ENCODE results near the gene FMN1.

- TF ChIP-seq CTCF (IDR thresholded peaks at IDR 0.05; ENCODE audit: control extremely low read depth in 1 of 3, insufficient read depth in 1 of 3, low read depth in 1 of 3, low read length in 3 of 3) (no peak), RAD21 (IDR thresholded peaks at IDR 0.05 in 1 of 2, conservative IDR thresholded peaks at IDR 0.05 in 1 of 2; ENCODE audit: low read depth in 2 of 2, low read length in 2 of 2) (no peak), JUN (IDR thresholded peaks at IDR 0.05; ENCODE audit: low read depth, low read length) (no peak), TAF1 (IDR thresholded peaks at IDR 0.05; ENCODE audit: low read depth, low read length) (no peak), TBP (IDR thresholded peaks at IDR 0.05; ENCODE audit: low read depth, low read length) (no peak), SRF (IDR thresholded peaks at IDR 0.05; ENCODE audit: low read depth, low read length) (no peak), CREB1 (IDR thresholded peaks at IDR 0.05) (no peak), EZH2 (IDR thresholded peaks at IDR 0.05; ENCODE audit: low read depth, low read length, severe bottlenecking) (no peak), GABPA (IDR thresholded peaks at IDR 0.05; ENCODE audit: borderline replicate concordance, insufficient read depth, low read length) (no peak), USF2 (IDR thresholded peaks at IDR 0.05; ENCODE audit: low read length) (no peak), SP2 (IDR thresholded peaks at IDR 0.05; ENCODE audit: low read length) (no peak), ASH2L (IDR thresholded peaks at IDR 0.05; ENCODE audit: low read length) (no peak), POLR2AphosphoS5 (IDR thresholded peaks at IDR 0.05; ENCODE audit: low read depth, low read length) (no peak), EP300 (IDR thresholded peaks at IDR 0.05; ENCODE audit: borderline replicate concordance in 1 of 2, low read depth in 2 of 2, low read length in 2 of 2) (no peak)
These were observed 272.0 kb downstream of the FMN1 start for GRCh38 chr15:32922541-32922940.
